GM23338 (cell line): ENCODE measurements around the gene LINC00632.

Experiments used
- CREB1 ChIP-seq: fragments of 250-450 bp; sonication (Bioruptor Pico); IDR thresholded peaks from 2 replicates; pipeline ENCODE4 v1.5.0; 2020; ENCODE audit warnings: low read depth, mild to moderate bottlenecking, moderate library complexity
- ETS1 ChIP-seq: IDR thresholded peaks from 2 replicates; pipeline ENCODE4 v1.6.1; 2016; ENCODE audit warnings: antibody characterized with exemption
- EZH2 ChIP-seq: fragments of 200-600 bp; sonication (generic); IDR thresholded peaks from one replicate; pipeline ENCODE4 v1.8.0; 2017; ENCODE audit warnings: antibody characterized with exemption, mild to moderate bottlenecking, low read depth; ENCODE audit not compliant: unreplicated experiment
- EZH2phosphoT487 ChIP-seq: fragments of 200-600 bp; sonication (generic); IDR thresholded peaks from one replicate; pipeline ENCODE4 v1.8.1; 2018; ENCODE audit warnings: antibody characterized with exemption; ENCODE audit not compliant: unreplicated experiment
- JUNB ChIP-seq: IDR thresholded peaks from one replicate; pipeline ENCODE4 v1.6.1; 2016; ENCODE audit warnings: antibody characterized with exemption; ENCODE audit not compliant: unreplicated experiment
- NANOG ChIP-seq: IDR thresholded peaks from 2 replicates; pipeline ENCODE4 v1.6.1; 2016; ENCODE audit warnings: antibody characterized with exemption, borderline replicate concordance
- POLR2AphosphoS5 ChIP-seq: IDR thresholded peaks from 2 replicates; pipeline ENCODE4 v1.6.1; 2016; ENCODE audit warnings: antibody characterized with exemption, low read depth
- STAT1 ChIP-seq: IDR thresholded peaks from one replicate; pipeline ENCODE4 v1.6.1; 2016; ENCODE audit warnings: antibody characterized with exemption; ENCODE audit not compliant: unreplicated experiment
- ZNF331 ChIP-seq: fragments of 250-450 bp; sonication (Bioruptor Pico); IDR thresholded peaks from 2 replicates; pipeline ENCODE4 v1.5.0; 2020; ENCODE audit warnings: low read depth, mild to moderate bottlenecking, moderate library complexity
- ZNF462 ChIP-seq: fragments of 250-450 bp; sonication (Bioruptor Pico); IDR thresholded peaks from 2 replicates; pipeline ENCODE4 v1.5.0; 2020; ENCODE audit warnings: mild to moderate bottlenecking, moderate library complexity
- TF ChIP-seq, protein P1 (sequence below), 2 experiments: fragments of 200-600 bp in 1 of 2; sonication (generic) in 1 of 2; conservative IDR thresholded peaks; 2 replicates each; pipeline versions ENCODE4 v1.5.1 to v1.6.1; 2016 to 2017; ENCODE audit warnings: antibody characterized with exemption in 2 of 2, low read depth in 2 of 2, mild to moderate bottlenecking in 2 of 2, moderate library complexity in 1 of 2
- TF ChIP-seq, protein P2 (sequence below): IDR thresholded peaks from one replicate; pipeline ENCODE4 v1.6.1; 2018; ENCODE audit warnings: antibody characterized with exemption; ENCODE audit not compliant: unreplicated experiment

- no peak for TF ChIP-seq CREB1
- TF ChIP-seq, protein P1, sequence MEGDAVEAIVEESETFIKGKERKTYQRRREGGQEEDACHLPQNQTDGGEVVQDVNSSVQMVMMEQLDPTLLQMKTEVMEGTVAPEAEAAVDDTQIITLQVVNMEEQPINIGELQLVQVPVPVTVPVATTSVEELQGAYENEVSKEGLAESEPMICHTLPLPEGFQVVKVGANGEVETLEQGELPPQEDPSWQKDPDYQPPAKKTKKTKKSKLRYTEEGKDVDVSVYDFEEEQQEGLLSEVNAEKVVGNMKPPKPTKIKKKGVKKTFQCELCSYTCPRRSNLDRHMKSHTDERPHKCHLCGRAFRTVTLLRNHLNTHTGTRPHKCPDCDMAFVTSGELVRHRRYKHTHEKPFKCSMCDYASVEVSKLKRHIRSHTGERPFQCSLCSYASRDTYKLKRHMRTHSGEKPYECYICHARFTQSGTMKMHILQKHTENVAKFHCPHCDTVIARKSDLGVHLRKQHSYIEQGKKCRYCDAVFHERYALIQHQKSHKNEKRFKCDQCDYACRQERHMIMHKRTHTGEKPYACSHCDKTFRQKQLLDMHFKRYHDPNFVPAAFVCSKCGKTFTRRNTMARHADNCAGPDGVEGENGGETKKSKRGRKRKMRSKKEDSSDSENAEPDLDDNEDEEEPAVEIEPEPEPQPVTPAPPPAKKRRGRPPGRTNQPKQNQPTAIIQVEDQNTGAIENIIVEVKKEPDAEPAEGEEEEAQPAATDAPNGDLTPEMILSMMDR (conservative IDR thresholded peaks at IDR 0.05; ENCODE audit: low read depth in 2 of 2) = no peak
- no peak for TF ChIP-seq EZH2
- TF ChIP-seq, protein P2, sequence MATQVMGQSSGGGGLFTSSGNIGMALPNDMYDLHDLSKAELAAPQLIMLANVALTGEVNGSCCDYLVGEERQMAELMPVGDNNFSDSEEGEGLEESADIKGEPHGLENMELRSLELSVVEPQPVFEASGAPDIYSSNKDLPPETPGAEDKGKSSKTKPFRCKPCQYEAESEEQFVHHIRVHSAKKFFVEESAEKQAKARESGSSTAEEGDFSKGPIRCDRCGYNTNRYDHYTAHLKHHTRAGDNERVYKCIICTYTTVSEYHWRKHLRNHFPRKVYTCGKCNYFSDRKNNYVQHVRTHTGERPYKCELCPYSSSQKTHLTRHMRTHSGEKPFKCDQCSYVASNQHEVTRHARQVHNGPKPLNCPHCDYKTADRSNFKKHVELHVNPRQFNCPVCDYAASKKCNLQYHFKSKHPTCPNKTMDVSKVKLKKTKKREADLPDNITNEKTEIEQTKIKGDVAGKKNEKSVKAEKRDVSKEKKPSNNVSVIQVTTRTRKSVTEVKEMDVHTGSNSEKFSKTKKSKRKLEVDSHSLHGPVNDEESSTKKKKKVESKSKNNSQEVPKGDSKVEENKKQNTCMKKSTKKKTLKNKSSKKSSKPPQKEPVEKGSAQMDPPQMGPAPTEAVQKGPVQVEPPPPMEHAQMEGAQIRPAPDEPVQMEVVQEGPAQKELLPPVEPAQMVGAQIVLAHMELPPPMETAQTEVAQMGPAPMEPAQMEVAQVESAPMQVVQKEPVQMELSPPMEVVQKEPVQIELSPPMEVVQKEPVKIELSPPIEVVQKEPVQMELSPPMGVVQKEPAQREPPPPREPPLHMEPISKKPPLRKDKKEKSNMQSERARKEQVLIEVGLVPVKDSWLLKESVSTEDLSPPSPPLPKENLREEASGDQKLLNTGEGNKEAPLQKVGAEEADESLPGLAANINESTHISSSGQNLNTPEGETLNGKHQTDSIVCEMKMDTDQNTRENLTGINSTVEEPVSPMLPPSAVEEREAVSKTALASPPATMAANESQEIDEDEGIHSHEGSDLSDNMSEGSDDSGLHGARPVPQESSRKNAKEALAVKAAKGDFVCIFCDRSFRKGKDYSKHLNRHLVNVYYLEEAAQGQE = no peak
- TF ChIP-seq POLR2AphosphoS5 = no peak
- TF ChIP-seq ZNF331 (CRISPR knock-in tag) = no peak
- TF ChIP-seq EZH2phosphoT487 = no peak
- TF ChIP-seq JUNB = no peak
- no peak for TF ChIP-seq NANOG
- no peak for TF ChIP-seq STAT1
- TF ChIP-seq ETS1 = no peak
- no peak for TF ChIP-seq ZNF462 (CRISPR knock-in tag)
Observed at GRCh38 chrX:140711894-140712293, 2.3 kb downstream of the LINC00632 start.
